Measurements from ENCODE around the gene ATP8A2. TPM values are rescaled to one million over a fixed set of nuclear protein-coding genes. Genes with fewer than 3 reads are reported as not detected.
A peak's percentile ranks its signal among the peaks of the same experiment; 100 is the strongest.

Gene ATP8A2
- total and polyA plus RNA-seq, 2 of the 4 experiments (the other 2 are of a cell fraction), result 0.02 to 0.18 TPM

DNA sequence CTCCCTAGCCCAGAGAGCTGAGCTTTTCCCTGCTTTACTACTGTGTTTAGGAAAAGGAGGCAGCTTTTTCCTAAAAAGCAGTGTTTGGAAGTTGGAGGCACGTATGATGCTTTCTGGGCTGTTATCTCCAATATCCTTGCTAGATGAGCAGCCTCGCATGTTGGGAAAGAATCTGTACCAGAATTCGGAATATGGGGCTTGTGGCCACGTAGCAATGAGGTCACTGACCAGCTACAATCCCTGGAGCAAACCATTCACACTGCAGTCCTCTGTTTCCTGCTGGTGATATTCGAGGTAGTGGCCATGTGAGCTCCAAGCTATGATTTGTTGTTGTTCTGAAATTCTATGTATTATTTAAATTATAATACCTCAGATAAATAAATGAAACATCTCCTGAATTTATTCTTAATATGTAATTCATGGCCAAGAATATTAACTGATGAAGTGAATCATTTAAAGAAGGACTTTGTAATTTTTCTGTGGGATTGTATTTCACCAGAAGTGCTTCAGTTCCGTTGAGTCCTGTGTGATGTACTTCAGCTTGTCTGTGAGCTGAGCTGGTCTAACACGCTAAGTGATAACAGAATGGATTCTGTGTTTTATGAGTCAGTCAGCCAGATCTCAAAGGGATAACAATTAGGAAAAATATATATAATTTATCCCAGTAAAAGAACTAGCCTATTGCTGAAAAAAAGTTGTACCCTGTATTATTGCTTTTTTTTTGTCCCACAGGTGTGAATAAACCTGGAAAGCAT lies 360.5 kb downstream of the ATP8A2 start:
- ChIA-PET CTCF (no interaction called here), POLR2A (ENCODE audit: unreplicated experiment) (no interaction called here)
- Histone ChIP-seq H3K9ac (ENCODE audit: low read depth, low read length) (no peak overlapping the region), H2AFZ (replicated peaks; ENCODE audit: low read length, poor library complexity) (no peak overlapping the region), H2BK15ac (ENCODE audit: low read depth, low read length) (no peak overlapping the region), H3K14ac (replicated peaks; ENCODE audit: low read depth, low read length) (no peak overlapping the region), H3K4me2 (ENCODE audit: low read depth, low read length) (no peak overlapping the region), H3K56ac (ENCODE audit: extremely low read depth, insufficient read depth, low read length) (no peak overlapping the region), H2BK120ac (ENCODE audit: low read depth, low read length) (no peak overlapping the region), H3K9me3 (ENCODE audit: control insufficient read depth, insufficient read depth, low read length) (no peaks in the 10 kb centered on the region), H4K5ac (ENCODE audit: low read depth, low read length) (no peak overlapping the region), H3K27me3 (ENCODE audit: control insufficient read depth, insufficient read depth, low read length) (no peaks in the 10 kb centered on the region), H3K23ac (ENCODE audit: low read depth, low read length) (no peak overlapping the region), H3K4me3 (ENCODE audit: insufficient read depth, low read depth, low read length) (no peak overlapping the region), H3K4me1 (ENCODE audit: control insufficient read depth, insufficient read depth, low read length) (no peaks in the 10 kb centered on the region), H4K20me1 (ENCODE audit: insufficient read depth, low read length) (no peaks in the 10 kb centered on the region), H3K79me1 (ENCODE audit: low read depth in 1 of 2, low read length in 2 of 2) (no peaks in the 10 kb centered on the region), H3K9me1 (ENCODE audit: insufficient read depth, low read length) (no peaks in the 10 kb centered on the region), H2AK5ac (ENCODE audit: low read depth, low read length) (no peak overlapping the region), H4K91ac (ENCODE audit: insufficient read depth, low read depth, low read length) (no peak overlapping the region), H3K4ac (ENCODE audit: low read depth, low read length) (no peak overlapping the region), H3K36me3 (ENCODE audit: control insufficient read depth, insufficient read depth, low read length) (no peaks in the 10 kb centered on the region), H2BK5ac (ENCODE audit: low read depth, low read length, poor library complexity, severe bottlenecking) (no peak overlapping the region), H3K27ac (ENCODE audit: insufficient read depth, low read length) (no peak overlapping the region), H2BK20ac (ENCODE audit: low read depth, low read length) (no peak overlapping the region), H2AK9ac (replicated peaks; ENCODE audit: low read depth, low read length, poor library complexity) (no peak overlapping the region), H3K18ac (ENCODE audit: low read depth, low read length) (no peak overlapping the region), H4K8ac (ENCODE audit: low read depth in 2 of 2, low read length in 2 of 2) (no peak overlapping the region)
- no TSS peak for BruUV-seq (replicated peaks)
- no peak for ATAC-seq (ENCODE audit: low read depth)
- peak; percentile 2 for DNase-seq
- TF ChIP-seq CTCF (conservative IDR thresholded peaks at IDR 0.05; ENCODE audit: low read depth, low read length) (no peak), CHD1 (IDR thresholded peaks at IDR 0.05; ENCODE audit: low read depth, low read length) (no peak), MAZ (IDR thresholded peaks at IDR 0.05; ENCODE audit: borderline replicate concordance, low read depth, low read length) (no peak), FOS (IDR thresholded peaks at IDR 0.05; ENCODE audit: low read depth, low read length) (no peak)
- in situ Hi-C loops (cut with MboI; ENCODE audit: low sequenced_read_pairs) (no loop called here), intact Hi-C loops (cut with micrococcal nuclease) (no loop called here), dilution Hi-C loops (cut with HindIII; ENCODE audit: low sequenced_read_pairs, unreplicated experiment) (no loop called here)
- no CpG with 5 or more reads among the region's 7 CpGs for WGBS, 2 experiments (ENCODE audit: extremely low coverage in 2 of 2, insufficient read length in 1 of 2)
